ENCODE results near the gene A1CF.
"Not testable (repeated sequence)": the region's sequence is repeated elsewhere in the genome, so short reads cannot be mapped to it uniquely, and the experiment has no call there.

A1CF gene

GRCh38 chr10:50892467-50892866, 7.0 kb upstream of the A1CF start:
- no peak overlapping the region for H3K4me3 ChIP-seq (ENCODE audit: low read length)
- no peak for DNase-seq (ENCODE audit: low read depth)
- no peak for TF ChIP-seq CTCF (conservative IDR thresholded peaks at IDR 0.05; ENCODE audit: low read depth, low read length)

- no peak for TF ChIP-seq CTCF (conservative IDR thresholded peaks at IDR 0.05; ENCODE audit: low read depth, low read length)
- no peak for DNase-seq (ENCODE audit: low read depth)
- no peak overlapping the region for H3K4me3 ChIP-seq (ENCODE audit: low read length)
Observed at GRCh38 chr10:50884302-50884701, 1.1 kb downstream of the A1CF start.

GRCh38 chr10:50883629-50884028, 1.8 kb downstream of the A1CF start:
- TF ChIP-seq CTCF (conservative IDR thresholded peaks at IDR 0.05; ENCODE audit: low read depth, low read length): no peak
- no peak for DNase-seq (ENCODE audit: low read depth)
- H3K4me3 ChIP-seq (ENCODE audit: low read length): no peak overlapping the region

GRCh38 chr10:50882540-50882983, 2.9 kb downstream of the A1CF start:
- DNase-seq (ENCODE audit: low read depth): no peak
- no peak for TF ChIP-seq CTCF (conservative IDR thresholded peaks at IDR 0.05; ENCODE audit: low read depth, low read length)
- H3K4me3 ChIP-seq (ENCODE audit: low read length): no peak overlapping the region

GRCh38 chr10:50881046-50881445, 4.4 kb downstream of the A1CF start:
- not testable (repeated sequence) for H3K4me3 ChIP-seq (ENCODE audit: low read length); DNase-seq (ENCODE audit: low read depth)

GRCh38 chr10:50876429-50876828, 9.0 kb downstream of the A1CF start:
- DNase-seq (ENCODE audit: low read depth): no peak
- TF ChIP-seq CTCF (conservative IDR thresholded peaks at IDR 0.05; ENCODE audit: low read depth, low read length): no peak

GRCh38 chr10:50874723-50875122, 10.7 kb downstream of the A1CF start:
- no peak for TF ChIP-seq CTCF (conservative IDR thresholded peaks at IDR 0.05; ENCODE audit: low read depth, low read length)
- DNase-seq (ENCODE audit: low read depth): no peak
- H3K4me3 ChIP-seq (ENCODE audit: low read length): no peak overlapping the region

More at GRCh38 chr10:50876429-50876828, 9.0 kb downstream of the A1CF start:
- no peak overlapping the region for H3K4me3 ChIP-seq (ENCODE audit: low read length)

- H3K4me3 ChIP-seq (ENCODE audit: low read length): no peak overlapping the region
- no peak for DNase-seq (ENCODE audit: low read depth)
- no peak for TF ChIP-seq CTCF (conservative IDR thresholded peaks at IDR 0.05; ENCODE audit: low read depth, low read length)
Observed at GRCh38 chr10:50866317-50866716, 19.1 kb downstream of the A1CF start.

Data from retinal pigment epithelial cell (primary cell).